HepG2 (cell line): ENCODE measurements around the gene ZNF433. TPM values are rescaled to one million over a fixed set of nuclear protein-coding genes. Genes with fewer than 3 reads are reported as not detected.

Source experiments
- ARID5B ChIP-seq: IDR thresholded peaks from 2 replicates; pipeline ENCODE4 v1.4.0; 2020; ENCODE audit warnings: mild to moderate bottlenecking, missing genetic modification reagents
- ARNT ChIP-seq: fragments of 450-650 bp; IDR thresholded peaks from 2 replicates; pipeline ENCODE4 v1.6.1; 2017
- CEBPB ChIP-seq: IDR thresholded peaks from 2 replicates; pipeline ENCODE4 v1.6.1; 2011; ENCODE audit warnings: low read depth, low read length, improper control_type of control experiment, borderline replicate concordance
- CHD2 ChIP-seq: IDR thresholded peaks from 2 replicates; pipeline ENCODE4 v1.6.1; 2011; ENCODE audit warnings: low read depth, low read length, improper control_type of control experiment
- FOXO4 ChIP-seq: sonication (generic); formaldehyde crosslinking; conservative IDR thresholded peaks from 2 replicates; pipeline ENCODE4 v1.8.1; 2023; ENCODE audit warnings: missing genetic modification reagents
- GATAD1 ChIP-seq: IDR thresholded peaks from 2 replicates; pipeline ENCODE4 v1.6.1; 2016; ENCODE audit warnings: missing genetic modification reagents, missing compliant biosample characterization
- HNF1B ChIP-seq: sonication (generic); formaldehyde crosslinking; IDR thresholded peaks from 2 replicates; pipeline ENCODE4 v1.5.1; 2020; ENCODE audit warnings: mild to moderate bottlenecking, moderate library complexity, missing genetic modification reagents
- KLF12 ChIP-seq: sonication (generic); formaldehyde crosslinking; IDR thresholded peaks from 2 replicates; pipeline ENCODE4 v1.4.0; 2020; ENCODE audit warnings: missing genetic modification reagents, borderline replicate concordance
- KMT2B ChIP-seq: IDR thresholded peaks from 2 replicates; pipeline ENCODE4 v1.6.1; 2016; ENCODE audit warnings: missing genetic modification reagents, missing compliant biosample characterization
- PBX2 ChIP-seq: IDR thresholded peaks from 2 replicates; pipeline ENCODE4 v1.6.1; 2016; ENCODE audit warnings: control low read depth
- POLR2AphosphoS5 ChIP-seq: IDR thresholded peaks from 2 replicates; pipeline ENCODE4 v1.6.1; 2012; ENCODE audit warnings: low read depth, low read length
- SIN3A ChIP-seq: IDR thresholded peaks from 2 replicates; pipeline ENCODE4 v1.6.1; 2011; ENCODE audit warnings: low read depth, mild to moderate bottlenecking, control low read depth, low read length, borderline replicate concordance
- SIN3B ChIP-seq: fragments of 150-350 bp; IDR thresholded peaks from 2 replicates; pipeline ENCODE4 v1.6.1; 2014; ENCODE audit warnings: low read length
- SOX5 ChIP-seq: IDR thresholded peaks from 2 replicates; pipeline ENCODE4 v1.6.1; 2016; ENCODE audit warnings: borderline replicate concordance
- ZBTB25 ChIP-seq: IDR thresholded peaks from 2 replicates; pipeline ENCODE4 v1.6.1; 2018; ENCODE audit warnings: missing genetic modification reagents
- ZNF232 ChIP-seq: sonication (generic); formaldehyde crosslinking; IDR thresholded peaks from 2 replicates; pipeline ENCODE4 v1.4.0; 2020; ENCODE audit warnings: missing genetic modification reagents, borderline replicate concordance
- ZNF256 ChIP-seq: sonication (generic); formaldehyde crosslinking; conservative IDR thresholded peaks from 2 replicates; pipeline ENCODE4 v1.4.0; 2020; ENCODE audit warnings: missing genetic modification reagents
- ZNF274 ChIP-seq: sonication (generic); formaldehyde crosslinking; IDR thresholded peaks from 2 replicates; pipeline ENCODE4 v1.5.1; 2020; ENCODE audit warnings: mild to moderate bottlenecking, missing genetic modification reagents
- ZNF33B ChIP-seq: sonication (generic); formaldehyde crosslinking; IDR thresholded peaks from 2 replicates; pipeline ENCODE4 v1.5.1; 2020; ENCODE audit warnings: mild to moderate bottlenecking, missing genetic modification reagents
- ZNF547 ChIP-seq: sonication (generic); formaldehyde crosslinking; IDR thresholded peaks from 2 replicates; pipeline ENCODE4 v1.5.1; 2020; ENCODE audit warnings: mild to moderate bottlenecking, missing genetic modification reagents
- polyA plus RNA-seq, 8 experiments: library from polyadenylated mRNA; depleted of rRNA in 3 of 8; stranded (reverse) in 7 of 8; unstranded in 1 of 8; fragments of >200 nt; fragmentation: Illumina TruSeq in 4 of 8; extraction: Trizol in 4 of 8; gene quantifications; 2 replicates each; pipeline versions ENCODE4 v1.2.1 to v1.2.3, GENCODE V29; 2011 to 2016; ENCODE audit warnings: low read depth in 4 of 8, missing spikeins in 1 of 8, mixed read lengths in 1 of 8; ENCODE audit not compliant: insufficient read depth in 1 of 8
- total RNA-seq, 5 experiments: library from RNA; depleted of rRNA; stranded (reverse); fragments of >200 nt; fragmentation: Illumina TruSeq; extraction: Trizol; gene quantifications; 2 replicates each; pipeline ENCODE4 v1.2.3, GENCODE V29; 2016; ENCODE audit warnings: low read depth in 1 of 5

The ZNF433 gene
- total and polyA plus RNA-seq, 2 of the 13 experiments (the other 11 are each of a cell fraction or from before 2014, with no cell fraction given): 1.8 to 4.9 TPM

- TF ChIP-seq ZBTB25 (CRISPR knock-in tag) (0 out of 2 replicates have a peak, but pooled peaks have one; percentile 28), ZNF33B (0 out of 2 replicates have a peak, but pooled peaks have one; percentile 48), POLR2AphosphoS5 (peak; percentile 85), ARID5B (CRISPR knock-in tag) (peak; percentile 37; the same call in 1 of the 2 replicates), ZNF256 (no peak), KLF12 (CRISPR knock-in tag) (0 out of 2 replicates have a peak, but pooled peaks have one; percentile 23), CHD2 (0 out of 2 replicates have a peak, but pooled peaks have one; percentile 9), SIN3A (peak; percentile 44; the same call in 1 of the 2 replicates), ARNT (no peak), SOX5 (CRISPR knock-in tag) (no peak), KMT2B (CRISPR knock-in tag) (peak; percentile 83), SIN3B (no peak), PBX2 (CRISPR knock-in tag) (peak; percentile 78), CEBPB (no peak), ZNF547 (CRISPR knock-in tag) (no peak; the same call in 1 of the 2 replicates), ZNF274 (CRISPR knock-in tag) (peak; percentile 80; the same call in 1 of the 2 replicates), HNF1B (peak; percentile 30; the same call in 1 of the 2 replicates), FOXO4 (CRISPR knock-in tag) (0 out of 2 replicates have a peak, but pooled peaks have one; percentile 70), ZNF232 (CRISPR knock-in tag) (no peak; the same call in 1 of the 2 replicates), GATAD1 (CRISPR knock-in tag) (peak; percentile 33; the same call in 1 of the 2 replicates)
These were observed at the start of gene ZNF433 (continued) for GRCh38 chr19:12035220-12036172.
